ENCODE data around the gene TBCB. TPM values are rescaled to one million over a fixed set of nuclear protein-coding genes. Genes with fewer than 3 reads are reported as not detected.
A peak's percentile ranks its signal among the peaks of the same experiment; 100 is the strongest.

The TBCB gene
- total RNA-seq, 1 experiment from 2014 or later: 141 TPM

GRCh38 chr19:36142046-36142445 is 26.8 kb downstream of the TBCB start:
- Histone ChIP-seq H3K4me2 (ENCODE audit: low read length) (peak overlapping the region; percentile 96), H3K9me2 (ENCODE audit: insufficient read depth) (no peaks in the 10 kb centered on the region), H4K20me1 (ENCODE audit: insufficient read depth) (peaks cover 6% of the 10 kb centered on the region; the same call in 1 of the 2 replicates), H3K27ac (ENCODE audit: low read depth, low read length) (peak overlapping the region; percentile 66; the same call in 1 of the 2 replicates), H2AFZ (ENCODE audit: low read depth, low read length, poor library complexity, severe bottlenecking) (no peak overlapping the region), H3K4me1 (ENCODE audit: control insufficient read depth in 1 of 2, insufficient read depth in 2 of 2, low read length in 2 of 2) (peaks cover 30 to 37% of the 10 kb centered on the region in 2 experiments), H3K9ac (ENCODE audit: low read length) (peak overlapping the region; percentile 99), H3K27me3 (ENCODE audit: insufficient read depth, low read length) (no peaks in the 10 kb centered on the region), H3K79me2 (ENCODE audit: insufficient read depth, low read length) (peaks cover 47% of the 10 kb centered on the region), H3K36me3 (ENCODE audit: control insufficient read depth in 1 of 2, insufficient read depth in 2 of 2, low read length in 2 of 2) (peaks cover 36 to 38% of the 10 kb centered on the region in 2 experiments), H3K9me3 (ENCODE audit: control insufficient read depth in 1 of 2, insufficient read depth in 1 of 2, low read depth in 1 of 2, low read length in 2 of 2) (no peaks in the 10 kb centered on the region), H3K4me3 (replicated peaks in 1 of 2; ENCODE audit: low read depth in 1 of 2, low read length in 2 of 2) (peak overlapping the region; percentile 71 to 94; a peak in 3 of 4 replicates)
- DNase-seq (ENCODE audit: low read depth, low spot score): no peak
- TF ChIP-seq ZNF274 (IDR thresholded peaks at IDR 0.05; ENCODE audit: low read depth, low read length) (no peak), JUND (IDR thresholded peaks at IDR 0.05) (no peak), ATF3 (IDR thresholded peaks at IDR 0.05) (no peak), EZH2phosphoT487 (IDR thresholded peaks at IDR 0.05; ENCODE audit: borderline replicate concordance) (no peak), FOSL1 (IDR thresholded peaks at IDR 0.05; ENCODE audit: low read depth) (no peak), ZFX (IDR thresholded peaks at IDR 0.05) (no peak), TCF7L2 (IDR thresholded peaks at IDR 0.05; ENCODE audit: borderline replicate concordance, extremely low read depth, insufficient read depth, insufficient read length) (no peak), SRF (IDR thresholded peaks at IDR 0.05; ENCODE audit: low read depth) (no peak)
- TF ChIP-seq, protein P1, sequence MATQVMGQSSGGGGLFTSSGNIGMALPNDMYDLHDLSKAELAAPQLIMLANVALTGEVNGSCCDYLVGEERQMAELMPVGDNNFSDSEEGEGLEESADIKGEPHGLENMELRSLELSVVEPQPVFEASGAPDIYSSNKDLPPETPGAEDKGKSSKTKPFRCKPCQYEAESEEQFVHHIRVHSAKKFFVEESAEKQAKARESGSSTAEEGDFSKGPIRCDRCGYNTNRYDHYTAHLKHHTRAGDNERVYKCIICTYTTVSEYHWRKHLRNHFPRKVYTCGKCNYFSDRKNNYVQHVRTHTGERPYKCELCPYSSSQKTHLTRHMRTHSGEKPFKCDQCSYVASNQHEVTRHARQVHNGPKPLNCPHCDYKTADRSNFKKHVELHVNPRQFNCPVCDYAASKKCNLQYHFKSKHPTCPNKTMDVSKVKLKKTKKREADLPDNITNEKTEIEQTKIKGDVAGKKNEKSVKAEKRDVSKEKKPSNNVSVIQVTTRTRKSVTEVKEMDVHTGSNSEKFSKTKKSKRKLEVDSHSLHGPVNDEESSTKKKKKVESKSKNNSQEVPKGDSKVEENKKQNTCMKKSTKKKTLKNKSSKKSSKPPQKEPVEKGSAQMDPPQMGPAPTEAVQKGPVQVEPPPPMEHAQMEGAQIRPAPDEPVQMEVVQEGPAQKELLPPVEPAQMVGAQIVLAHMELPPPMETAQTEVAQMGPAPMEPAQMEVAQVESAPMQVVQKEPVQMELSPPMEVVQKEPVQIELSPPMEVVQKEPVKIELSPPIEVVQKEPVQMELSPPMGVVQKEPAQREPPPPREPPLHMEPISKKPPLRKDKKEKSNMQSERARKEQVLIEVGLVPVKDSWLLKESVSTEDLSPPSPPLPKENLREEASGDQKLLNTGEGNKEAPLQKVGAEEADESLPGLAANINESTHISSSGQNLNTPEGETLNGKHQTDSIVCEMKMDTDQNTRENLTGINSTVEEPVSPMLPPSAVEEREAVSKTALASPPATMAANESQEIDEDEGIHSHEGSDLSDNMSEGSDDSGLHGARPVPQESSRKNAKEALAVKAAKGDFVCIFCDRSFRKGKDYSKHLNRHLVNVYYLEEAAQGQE (IDR thresholded peaks at IDR 0.05; ENCODE audit: low read depth): no peak
- TF ChIP-seq, protein P2, sequence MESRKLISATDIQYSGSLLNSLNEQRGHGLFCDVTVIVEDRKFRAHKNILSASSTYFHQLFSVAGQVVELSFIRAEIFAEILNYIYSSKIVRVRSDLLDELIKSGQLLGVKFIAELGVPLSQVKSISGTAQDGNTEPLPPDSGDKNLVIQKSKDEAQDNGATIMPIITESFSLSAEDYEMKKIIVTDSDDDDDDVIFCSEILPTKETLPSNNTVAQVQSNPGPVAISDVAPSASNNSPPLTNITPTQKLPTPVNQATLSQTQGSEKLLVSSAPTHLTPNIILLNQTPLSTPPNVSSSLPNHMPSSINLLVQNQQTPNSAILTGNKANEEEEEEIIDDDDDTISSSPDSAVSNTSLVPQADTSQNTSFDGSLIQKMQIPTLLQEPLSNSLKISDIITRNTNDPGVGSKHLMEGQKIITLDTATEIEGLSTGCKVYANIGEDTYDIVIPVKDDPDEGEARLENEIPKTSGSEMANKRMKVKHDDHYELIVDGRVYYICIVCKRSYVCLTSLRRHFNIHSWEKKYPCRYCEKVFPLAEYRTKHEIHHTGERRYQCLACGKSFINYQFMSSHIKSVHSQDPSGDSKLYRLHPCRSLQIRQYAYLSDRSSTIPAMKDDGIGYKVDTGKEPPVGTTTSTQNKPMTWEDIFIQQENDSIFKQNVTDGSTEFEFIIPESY (IDR thresholded peaks at IDR 0.05; ENCODE audit: extremely low read depth, insufficient replicate concordance, low read length): no peak
- RAD21 ChIA-PET (ENCODE audit: low non-redundant PET in 1 of 2, low total read pairs in 2 of 2, uncharacterized antibody in 2 of 2, unreplicated experiment in 2 of 2): no interaction called here
- no TSS peak for BruUV-seq (replicated peaks)
- CTCF ChIA-PET: no interaction called here
- POLR2A ChIA-PET: no interaction called here
- ATAC-seq: no peak
- intact Hi-C loops (cut with micrococcal nuclease): no loop called here
